GM21619 (cell line): ENCODE measurements around the gene MYH11.
A peak's percentile ranks its signal among the peaks of the same experiment; 100 is the strongest.
"Not testable (repeated sequence)": the region's sequence is repeated elsewhere in the genome, so short reads cannot be mapped to it uniquely, and the experiment has no call there.

Source experiments
- ATAC-seq: cut with Tn5 transposase; IDR thresholded peaks from one replicate; pipeline ENCODE4 v1.9.1; 2021; ENCODE audit not compliant: unreplicated experiment

The MYH11 gene

DNA sequence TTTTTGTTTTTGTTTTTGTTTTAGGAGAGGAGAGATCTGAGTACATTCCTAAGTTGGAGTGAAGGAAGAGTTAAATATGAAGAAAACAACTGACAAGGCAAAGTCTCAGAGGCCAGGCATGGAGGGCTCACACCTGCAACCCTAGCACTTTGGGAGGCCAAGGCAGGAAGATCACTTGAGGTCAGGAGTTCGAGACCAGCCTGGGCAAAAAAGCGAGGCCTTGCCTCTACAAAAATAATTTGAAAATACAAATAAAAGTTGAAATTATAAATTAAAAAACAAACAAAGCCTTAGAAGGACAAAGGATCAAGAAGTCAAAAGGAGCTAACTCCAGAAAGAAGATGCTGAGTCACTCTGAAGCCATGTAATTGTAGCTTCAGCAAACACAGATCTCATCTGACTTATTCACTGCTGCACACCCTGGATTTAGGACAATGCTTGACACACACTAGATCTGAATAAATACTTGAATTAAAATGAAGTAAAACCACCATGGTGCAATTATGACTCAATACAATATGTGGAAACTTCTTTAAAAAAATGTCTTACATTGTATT, 22.5 kb upstream of the MYH11 start:
- ATAC-seq, result no peak

DNA sequence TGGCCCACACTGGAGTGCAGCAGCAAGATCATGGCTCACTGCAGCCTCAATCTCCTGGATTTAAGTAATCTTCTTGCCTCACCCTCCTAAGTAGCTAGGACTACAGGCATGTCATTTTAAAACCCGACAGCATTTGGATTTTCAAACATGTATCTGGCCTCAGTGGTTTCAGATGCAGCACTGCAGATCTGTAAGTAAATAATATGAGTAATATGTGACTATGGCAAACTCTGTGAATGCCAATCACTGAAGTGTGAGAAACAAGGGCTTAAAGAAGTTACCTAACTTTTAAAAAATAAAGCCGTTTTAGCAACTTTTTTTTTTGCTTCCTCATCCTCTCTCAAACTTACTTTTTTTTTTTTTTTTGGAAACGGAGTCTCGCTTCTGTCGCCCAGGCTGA, 19.7 kb upstream of the MYH11 start:
- ATAC-seq, result no peak

- no peak for ATAC-seq
Measured at GRCh38 chr16:15874745-15875314, 18.0 kb upstream of the MYH11 start.

GRCh38 chr16:15873737-15874136, 16.9 kb upstream of the MYH11 start:
- no peak for ATAC-seq

DNA sequence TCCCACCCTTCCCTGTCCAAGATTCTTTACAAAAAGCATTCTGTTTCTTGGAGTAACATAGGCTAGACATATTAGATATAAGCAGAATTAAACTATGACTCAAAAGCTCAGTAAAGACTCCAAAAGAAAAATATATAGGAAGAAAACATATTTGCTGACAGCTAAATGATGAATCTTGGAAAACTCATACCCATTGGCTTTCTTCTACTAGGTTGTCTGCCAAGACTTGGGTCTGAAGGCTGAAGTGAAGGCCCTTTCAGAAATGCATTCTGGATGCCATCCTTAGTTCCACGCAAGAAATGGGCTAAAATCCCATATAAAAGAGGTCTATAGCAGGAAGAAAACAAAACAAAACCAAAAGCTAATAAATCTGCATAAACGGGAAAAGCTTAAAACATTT, 16.5 kb upstream of the MYH11 start:
- ATAC-seq, result no peak

DNA sequence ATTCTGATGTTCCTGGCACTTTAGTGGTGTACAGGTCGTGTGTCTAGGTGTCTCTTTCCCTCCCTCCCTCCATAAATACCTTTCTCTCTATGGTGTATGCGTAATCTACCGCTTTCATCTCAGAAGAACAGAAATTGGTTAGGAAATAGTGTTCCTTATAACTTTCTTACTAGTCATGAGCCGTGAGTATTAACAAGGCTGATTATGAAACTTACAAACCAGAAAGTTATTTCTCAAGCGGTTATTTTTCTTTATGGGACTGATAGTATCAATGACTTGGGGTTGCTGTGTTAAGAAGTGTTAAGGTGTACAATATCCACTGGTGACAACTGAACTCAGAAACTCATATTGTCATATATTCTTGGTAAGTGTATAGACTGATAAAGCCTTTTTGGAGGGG, 13.2 kb upstream of the MYH11 start:
- ATAC-seq, result no peak

GRCh38 chr16:15866451-15866850, 9.6 kb upstream of the MYH11 start:
- ATAC-seq, result no peak

DNA sequence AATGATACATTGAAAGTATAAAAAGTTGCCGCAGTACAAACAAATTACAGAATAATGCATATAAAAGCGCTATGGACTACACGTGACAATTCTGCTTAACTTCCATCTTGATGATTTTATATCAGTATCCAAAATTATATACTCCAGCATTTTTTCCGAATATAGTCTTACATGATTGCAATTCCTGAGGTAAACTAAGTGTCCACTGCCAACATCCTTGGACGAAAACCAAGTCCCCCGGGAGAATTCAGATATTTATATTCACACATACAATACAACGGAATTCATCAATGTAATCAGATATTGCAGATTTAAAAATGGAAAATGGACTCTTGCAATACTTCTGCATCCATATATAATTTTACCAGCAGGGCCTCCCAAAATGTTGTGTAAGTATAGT, 8.9 kb upstream of the MYH11 start:
- ATAC-seq, result no peak

DNA sequence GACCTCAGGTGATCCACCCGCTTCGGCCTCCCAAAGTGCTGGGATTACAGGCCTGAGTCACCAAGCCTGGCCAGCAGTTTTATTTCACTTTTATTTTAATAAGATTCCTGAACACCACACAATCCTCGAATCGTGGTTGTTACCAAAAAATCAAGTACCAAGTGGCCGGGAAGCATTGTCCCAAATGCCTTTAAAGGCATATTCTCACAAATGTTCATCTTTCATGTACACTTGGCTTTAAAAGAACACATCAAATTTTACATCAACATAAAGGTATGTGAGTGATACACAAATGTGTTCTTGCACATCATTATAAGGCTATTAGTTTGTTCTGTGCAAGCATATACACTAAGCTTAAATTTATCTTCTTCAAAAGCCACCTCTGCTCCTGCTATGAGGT, 8.1 kb upstream of the MYH11 start:
- ATAC-seq, result no peak

GRCh38 chr16:15861996-15862395, 5.2 kb upstream of the MYH11 start:
- ATAC-seq, result no peak

GRCh38 chr16:15858921-15859668, 2.3 kb upstream of the MYH11 start:
- ATAC-seq, result no peak

- no peak for ATAC-seq
Measured at GRCh38 chr16:15857724-15858560, 1.1 kb upstream of the MYH11 start.

GRCh38 chr16:15856182-15856581, 646 bp downstream of the MYH11 start:
- ATAC-seq, result no peak

- peak; percentile 85 for ATAC-seq
Measured at GRCh38 chr16:15855704-15856003, 1.2 kb downstream of the MYH11 start.

DNA sequence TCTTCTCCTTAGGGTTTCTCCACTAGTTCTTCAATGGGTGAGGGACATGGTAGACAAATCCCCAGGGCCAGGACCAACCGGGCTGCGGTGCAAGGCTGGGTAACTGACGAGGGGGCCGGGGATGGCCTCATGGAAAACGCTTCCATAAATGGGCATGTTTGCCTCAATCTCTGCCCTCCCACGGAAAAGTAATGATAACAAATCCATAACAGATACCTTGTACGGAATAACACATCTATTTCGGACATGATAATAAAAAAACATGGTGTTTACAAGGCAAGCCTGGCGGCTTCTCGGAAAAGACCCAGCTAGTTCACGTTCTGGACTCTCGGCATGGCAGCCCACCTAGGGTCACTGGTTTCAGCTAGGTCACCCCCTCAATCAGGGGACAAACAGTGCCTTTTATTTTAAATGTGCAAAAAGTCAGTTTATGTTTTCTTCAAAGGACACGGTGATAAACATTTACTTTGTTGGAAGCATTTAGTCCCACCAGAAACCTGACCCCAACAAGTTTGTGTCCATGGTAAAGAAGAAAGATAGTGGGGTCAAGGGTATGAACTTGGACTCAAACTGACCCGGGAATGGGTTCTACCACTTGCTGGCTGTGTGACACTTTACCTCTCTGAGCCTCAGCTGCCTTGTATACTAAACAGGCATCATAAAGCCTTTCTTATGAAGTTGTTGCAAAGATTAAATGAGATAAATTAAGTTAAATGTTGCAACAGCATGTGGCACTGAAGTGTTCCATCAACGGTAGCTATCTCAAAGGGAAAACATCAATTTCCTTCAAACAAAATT, 1.7 kb downstream of the MYH11 start:
- no peak for ATAC-seq

GRCh38 chr16:15854061-15854460, 2.8 kb downstream of the MYH11 start:
- no peak for ATAC-seq

- ATAC-seq, result no peak
Measured at GRCh38 chr16:15853021-15853420, 3.8 kb downstream of the MYH11 start.

- ATAC-seq, result not testable (repeated sequence)
Measured at GRCh38 chr16:15850555-15850954, 6.3 kb downstream of the MYH11 start.

DNA sequence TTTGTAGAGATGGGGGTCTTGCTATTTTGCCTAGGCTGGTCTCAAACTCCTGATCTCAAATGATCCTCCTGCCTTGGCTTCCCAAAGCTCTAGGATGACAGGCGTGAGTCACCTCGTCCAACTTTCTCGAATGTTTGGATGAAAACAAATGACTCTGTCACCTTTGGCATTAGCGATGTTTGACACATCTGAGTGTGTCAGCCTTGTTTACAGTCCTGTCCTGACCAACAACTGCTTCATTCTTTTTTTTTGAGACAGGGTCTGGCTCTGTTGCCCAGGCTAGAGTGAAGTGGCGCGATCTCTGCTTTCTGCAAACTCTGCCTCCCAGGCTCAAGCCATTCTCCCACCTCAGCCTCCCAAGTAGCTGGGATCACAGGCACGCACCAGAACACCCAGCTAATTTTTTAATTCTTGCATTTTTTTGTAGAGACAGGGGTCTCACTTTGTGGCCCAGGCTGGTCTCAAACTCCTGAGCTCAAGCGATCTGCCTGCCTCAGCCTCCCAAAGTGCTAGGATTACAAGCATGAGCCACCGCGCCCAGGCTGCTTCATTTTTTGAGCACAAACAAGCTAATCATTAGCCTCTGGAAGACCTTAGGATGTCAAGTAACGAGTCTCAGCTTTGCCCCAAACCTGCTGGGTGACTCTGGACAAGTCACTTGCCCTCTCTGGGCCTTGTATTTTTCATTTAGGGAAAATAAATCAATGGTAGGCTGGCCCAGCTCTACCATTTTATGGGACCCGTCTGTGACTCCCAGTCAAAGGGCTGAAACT, 7.4 kb downstream of the MYH11 start:
- no peak for ATAC-seq

DNA sequence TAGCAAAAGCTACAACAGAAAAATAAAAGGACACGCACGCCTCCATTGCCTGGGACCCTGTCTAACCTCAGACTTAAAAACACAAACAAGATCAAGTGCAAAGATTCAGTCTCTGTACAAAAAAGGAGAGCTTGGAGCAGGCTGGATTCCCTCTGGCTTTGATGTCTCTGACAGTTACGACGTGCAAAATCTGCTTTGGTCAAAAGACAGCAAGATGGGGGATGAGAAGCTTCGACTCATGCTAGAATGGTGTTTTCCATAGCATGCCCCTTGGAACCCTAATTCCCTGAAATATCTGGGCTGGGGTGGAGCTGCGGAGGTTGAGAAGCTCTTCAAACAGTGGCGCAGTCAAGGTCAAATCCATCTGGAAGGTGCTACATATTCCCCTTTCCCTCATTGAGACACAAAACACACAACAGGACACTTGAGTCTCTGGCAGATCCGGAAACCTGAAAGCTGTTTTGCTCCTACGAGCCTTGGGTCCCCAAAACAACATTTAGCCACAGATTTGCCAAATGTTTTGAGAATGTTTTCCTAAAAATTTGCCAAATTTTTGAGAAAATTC, 9.1 kb downstream of the MYH11 start:
- ATAC-seq, result no peak
